Thymus (tissue), 11 donors: ENCODE data around the gene ELAVL4. TPM values are rescaled to one million over a fixed set of nuclear protein-coding genes. Genes with fewer than 3 reads are reported as not detected.

Experiments
- DNase-seq, 9 donors: peaks; one replicate each; pipeline ENCODE4 v3.0.0-alpha.2; 2013; ENCODE audit warnings: low spot score in 9 of 9, low read depth in 6 of 9, missing footprints in 1 of 9
- H3K27ac ChIP-seq, 2 donors: one replicate each; pipeline ENCODE4 v1.5.1; 2013; ENCODE audit warnings: control low read depth in 1 of 2, low read depth in 1 of 2, low read length in 1 of 2, mild to moderate bottlenecking in 1 of 2, moderate library complexity in 1 of 2
- H3K27me3 ChIP-seq, 2 donors: one replicate each; pipeline ENCODE4 v1.5.1; 2013; ENCODE audit warnings: low read length in 1 of 2; ENCODE audit not compliant: control insufficient read depth in 2 of 2, insufficient read depth in 1 of 2
- H3K36me3 ChIP-seq, 2 donors: one replicate each; pipeline ENCODE4 v1.5.1; 2013; ENCODE audit warnings: low read length in 1 of 2, mild to moderate bottlenecking in 1 of 2, moderate library complexity in 1 of 2; ENCODE audit not compliant: control insufficient read depth in 2 of 2, insufficient read depth in 2 of 2
- H3K4me1 ChIP-seq, 2 donors: one replicate each; pipeline ENCODE4 v1.5.1; 2013; ENCODE audit warnings: low read length in 2 of 2; ENCODE audit not compliant: control insufficient read depth in 2 of 2, insufficient read depth in 2 of 2
- H3K4me3 ChIP-seq, 2 donors: one replicate each; pipeline ENCODE4 v1.5.1; 2013; ENCODE audit warnings: low read length in 2 of 2, control low read depth in 1 of 2, mild to moderate bottlenecking in 1 of 2
- H3K9me3 ChIP-seq, 2 donors: one replicate each; pipeline ENCODE4 v1.5.1; 2013; ENCODE audit warnings: low read length in 1 of 2, mild to moderate bottlenecking in 1 of 2; ENCODE audit not compliant: control insufficient read depth in 2 of 2, insufficient read depth in 1 of 2
- WGBS: extraction: QIAGEN DNeasy Blood & Tissue Kit; methylation state at CpG from one replicate; pipeline ENCODE4 v1.1.7; 2013; 5-methylcytosine and 5-hydroxymethylcytosine counted together
- polyA plus RNA-seq: library from polyadenylated mRNA; stranded (reverse); fragments of 200-250 nt; gene quantifications from one replicate; pipeline ENCODE4 v1.2.3, GENCODE V29; 2013
- total RNA-seq: library from RNA; stranded (reverse); fragments of 120-200 nt; gene quantifications from one replicate; pipeline ENCODE4 v1.2.4, GENCODE V29; 2013
- donor health status: healthy.

The ELAVL4 gene
- total and polyA plus RNA-seq, 2 donors = 0.55 to 2.1 TPM

GRCh38 chr1:50139339-50140181, 30.8 kb downstream of the ELAVL4 start:
- 94% methylated on average over 10 of the region's 10 CpGs for WGBS
- H3K9me3 ChIP-seq = no peaks in the 10 kb centered on the region

GRCh38 chr1:50140182-50140447, 31.4 kb downstream of the ELAVL4 start:
- Histone ChIP-seq H3K27ac (no peak overlapping the region), H3K4me1 (no peaks in the 10 kb centered on the region), H3K9me3 (no peaks in the 10 kb centered on the region), H3K4me3 (no peak overlapping the region), H3K36me3 (no peaks in the 10 kb centered on the region), H3K27me3 (no peaks in the 10 kb centered on the region)
- 95% methylated on average over 1 of the region's 1 CpG for WGBS
- no peak for DNase-seq

More at GRCh38 chr1:50139339-50140181, 30.8 kb downstream of the ELAVL4 start:
- Histone ChIP-seq H3K27ac (no peak overlapping the region), H3K4me3 (no peak overlapping the region), H3K4me1 (no peaks in the 10 kb centered on the region), H3K27me3 (no peaks in the 10 kb centered on the region), H3K36me3 (no peaks in the 10 kb centered on the region)
- no peak for DNase-seq

GRCh38 chr1:50147191-50147850, 38.6 kb downstream of the ELAVL4 start:
- no peaks in the 10 kb centered on the region for H3K4me1 ChIP-seq
- no peaks in the 10 kb centered on the region for H3K9me3 ChIP-seq
- H3K36me3 ChIP-seq = no peaks in the 10 kb centered on the region
- no peak overlapping the region for H3K4me3 ChIP-seq
- no peak overlapping the region for H3K27ac ChIP-seq
- no peaks in the 10 kb centered on the region for H3K27me3 ChIP-seq
- no peak for DNase-seq
- 96% methylated on average over 4 of the region's 4 CpGs for WGBS

- Histone ChIP-seq H3K9me3 (no peaks in the 10 kb centered on the region), H3K36me3 (no peaks in the 10 kb centered on the region), H3K27ac (no peak overlapping the region), H3K4me3 (no peak overlapping the region), H3K4me1 (no peaks in the 10 kb centered on the region), H3K27me3 (no peaks in the 10 kb centered on the region)
- DNase-seq = no peak
- WGBS = 89% methylated on average over 1 of the region's 1 CpG
These were observed 39.6 kb downstream of the ELAVL4 start for GRCh38 chr1:50148142-50148923.

GRCh38 chr1:50152236-50152635, 43.5 kb downstream of the ELAVL4 start:
- Histone ChIP-seq H3K27me3 (no peaks in the 10 kb centered on the region), H3K27ac (no peak overlapping the region)
- WGBS = 93% methylated on average over 3 of the region's 3 CpGs

GRCh38 chr1:50155541-50155940, 46.8 kb downstream of the ELAVL4 start:
- WGBS = 79% methylated on average over 3 of the region's 3 CpGs
- Histone ChIP-seq H3K27ac (no peak overlapping the region), H3K27me3 (no peaks in the 10 kb centered on the region), H3K4me1 (no peaks in the 10 kb centered on the region), H3K36me3 (no peaks in the 10 kb centered on the region), H3K4me3 (no peak overlapping the region), H3K9me3 (no peaks in the 10 kb centered on the region)
- DNase-seq = peak in 1 of 9 donors; percentile 6

More at GRCh38 chr1:50152236-50152635, 43.5 kb downstream of the ELAVL4 start:
- Histone ChIP-seq H3K4me3 (no peak overlapping the region), H3K36me3 (no peaks in the 10 kb centered on the region), H3K9me3 (no peaks in the 10 kb centered on the region), H3K4me1 (no peaks in the 10 kb centered on the region)
- no peak for DNase-seq

- H3K36me3 ChIP-seq = no peaks in the 10 kb centered on the region
- H3K9me3 ChIP-seq = no peaks in the 10 kb centered on the region
- H3K27me3 ChIP-seq = no peaks in the 10 kb centered on the region
- H3K4me3 ChIP-seq = no peak overlapping the region
- H3K4me1 ChIP-seq = no peaks in the 10 kb centered on the region
- H3K27ac ChIP-seq = no peak overlapping the region
- WGBS = 96% methylated on average over 7 of the region's 7 CpGs
- DNase-seq = no peak
These were observed 47.7 kb downstream of the ELAVL4 start for GRCh38 chr1:50156241-50157010.

GRCh38 chr1:50157306-50157941, 48.7 kb downstream of the ELAVL4 start:
- DNase-seq = no peak

More at GRCh38 chr1:50157306-50157941, 48.7 kb downstream of the ELAVL4 start:
- no peaks in the 10 kb centered on the region for H3K36me3 ChIP-seq
- H3K27me3 ChIP-seq = no peaks in the 10 kb centered on the region
- H3K9me3 ChIP-seq = no peaks in the 10 kb centered on the region
- no peaks in the 10 kb centered on the region for H3K4me1 ChIP-seq
- 95% methylated on average over 3 of the region's 3 CpGs for WGBS
- no peak overlapping the region for H3K27ac ChIP-seq
- H3K4me3 ChIP-seq = no peak overlapping the region
